ENCODE measurements around the gene C19orf73.
A peak's percentile ranks its signal among the peaks of the same experiment; 100 is the strongest.

C19orf73 gene

DNA sequence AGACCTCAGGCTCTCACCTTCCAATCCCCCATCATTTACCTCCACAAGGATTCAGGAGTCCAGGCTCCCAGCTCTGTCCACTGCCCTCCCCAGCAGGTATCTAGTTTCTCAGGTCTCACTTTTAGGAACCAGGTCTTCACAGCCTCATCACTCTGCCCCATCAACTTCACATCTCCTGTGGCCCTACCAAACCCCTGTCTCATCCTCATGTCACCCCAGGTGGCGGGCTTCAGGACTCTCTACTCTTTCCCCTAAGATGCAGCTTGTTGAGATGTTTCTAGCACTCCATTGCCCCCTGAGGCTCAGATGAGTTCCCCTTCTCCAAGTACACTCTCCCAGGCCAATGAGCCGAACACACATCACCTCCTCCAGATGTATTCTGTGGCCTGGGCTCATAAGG lies 1.9 kb upstream of the C19orf73 start:
- DNase-seq = no peak

GRCh38 chr19:49120325-49120683 lies 1.4 kb upstream of the C19orf73 start:
- no peak for DNase-seq

DNA sequence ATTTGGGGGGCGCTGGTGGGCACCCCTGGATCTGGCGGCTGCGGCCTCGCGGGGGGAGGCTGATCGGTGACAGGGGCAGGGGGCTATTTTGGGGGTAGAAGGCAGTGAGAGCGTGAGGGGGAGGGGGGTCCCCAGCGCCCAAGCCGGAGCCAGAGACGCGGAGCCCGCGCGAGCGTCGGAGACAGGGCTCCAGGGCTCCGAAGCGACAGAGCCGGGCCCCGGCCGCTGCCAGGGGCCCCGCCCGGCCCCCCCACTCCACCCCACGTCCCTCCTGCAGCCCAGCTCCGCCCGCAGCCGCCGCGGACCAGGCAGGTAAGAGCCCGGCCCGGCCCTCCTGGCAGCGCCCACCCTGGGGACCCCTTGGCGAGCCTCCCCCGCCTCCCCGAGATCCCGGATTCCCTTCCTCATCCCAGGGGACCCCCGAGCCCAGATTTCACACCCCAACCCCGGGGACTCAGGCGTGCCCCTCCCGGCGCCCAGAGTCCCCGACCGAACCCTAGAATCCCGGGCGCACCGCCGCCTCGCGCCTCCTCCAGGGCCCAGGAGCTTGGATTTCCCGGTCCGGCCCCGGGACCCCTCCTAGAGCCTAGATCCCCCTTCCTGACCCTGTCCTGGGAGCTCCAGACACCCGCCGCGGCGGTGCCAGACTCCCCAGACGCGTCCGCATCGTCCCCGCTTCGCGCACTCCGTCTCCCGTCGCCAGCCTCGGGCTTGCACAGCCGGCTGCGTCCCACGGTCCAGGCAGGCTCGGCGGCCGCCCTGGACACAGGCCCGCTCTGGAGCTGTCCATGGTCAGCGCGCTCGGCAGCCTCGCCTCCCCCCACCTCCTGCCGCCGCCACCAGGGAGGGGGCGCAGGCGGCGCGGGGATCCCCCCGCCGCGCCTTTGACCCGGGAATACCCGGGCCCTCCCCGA lies 725 bp upstream of the C19orf73 start, which contains the start of gene PPFIA3:
PPFIA3 (plus strand) TSS at position 134 of the 914 bp plus-strand sequence. CDS start 8,330 bp downstream, outside the sequence.
- DNase-seq = peak; percentile 69

- no peak for DNase-seq
Observed at GRCh38 chr19:49117677-49118564, 1.0 kb downstream of the C19orf73 start.

- DNase-seq = no peak
Observed at GRCh38 chr19:49116544-49116943, 2.4 kb downstream of the C19orf73 start.

GRCh38 chr19:49114630-49115363 lies 4.1 kb downstream of the C19orf73 start:
- DNase-seq = peak; percentile 78

GRCh38 chr19:49113762-49114629 lies 4.9 kb downstream of the C19orf73 start, which contains the start of gene LIN7B:
LIN7B (plus strand) TSS chr19:49114370; CDS start chr19:49114405, 35 bp downstream.
- peak; percentile 88 for DNase-seq

GRCh38 chr19:49111218-49111998 lies 7.5 kb downstream of the C19orf73 start:
- no peak for DNase-seq

DNA sequence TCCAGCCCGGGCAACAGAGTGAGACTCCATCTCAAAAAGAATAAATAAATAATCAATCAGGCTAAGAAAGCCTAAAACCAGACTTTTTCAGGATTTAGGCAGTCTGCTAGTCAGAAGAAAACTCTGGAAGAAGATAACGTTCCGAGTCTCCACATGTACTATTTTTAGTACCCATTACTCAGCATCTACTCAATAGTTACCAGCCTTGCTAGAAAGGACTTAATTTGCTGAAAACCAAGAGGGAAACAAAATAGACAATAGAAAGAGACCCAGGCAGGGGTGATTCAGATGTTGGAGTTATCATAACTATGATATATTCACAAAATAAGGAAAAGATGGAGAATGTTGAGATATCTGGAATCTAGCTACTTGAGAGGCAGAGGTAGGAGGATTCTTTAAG lies 8.4 kb downstream of the C19orf73 start:
- DNase-seq = no peak

- DNase-seq = peak; percentile 49
Observed at GRCh38 chr19:49109569-49110233, 9.2 kb downstream of the C19orf73 start.

DNA sequence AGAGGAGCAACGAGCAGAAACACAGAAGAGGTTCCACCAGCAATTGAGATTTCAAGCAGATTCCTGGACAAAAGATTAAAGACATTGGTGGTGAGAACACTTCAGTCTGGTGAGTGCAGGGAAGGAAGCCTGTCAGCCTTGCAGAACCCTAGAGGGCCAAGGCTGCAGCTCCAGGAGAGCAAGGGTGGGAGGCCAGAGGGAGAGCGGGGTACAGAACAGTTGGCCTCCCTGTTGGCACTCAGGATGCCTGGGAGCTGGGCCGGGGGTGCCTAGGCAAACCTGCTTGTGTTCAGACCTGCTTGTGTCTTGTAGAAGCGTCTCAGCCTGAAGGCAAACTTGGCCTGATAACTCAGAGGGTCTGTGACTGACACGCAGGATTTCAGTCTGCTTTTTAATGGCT lies 9.9 kb downstream of the C19orf73 start:
- peak; percentile 56 for DNase-seq

GRCh38 chr19:49107625-49108459 lies 11.1 kb downstream of the C19orf73 start:
- peak; percentile 53 for DNase-seq

DNA sequence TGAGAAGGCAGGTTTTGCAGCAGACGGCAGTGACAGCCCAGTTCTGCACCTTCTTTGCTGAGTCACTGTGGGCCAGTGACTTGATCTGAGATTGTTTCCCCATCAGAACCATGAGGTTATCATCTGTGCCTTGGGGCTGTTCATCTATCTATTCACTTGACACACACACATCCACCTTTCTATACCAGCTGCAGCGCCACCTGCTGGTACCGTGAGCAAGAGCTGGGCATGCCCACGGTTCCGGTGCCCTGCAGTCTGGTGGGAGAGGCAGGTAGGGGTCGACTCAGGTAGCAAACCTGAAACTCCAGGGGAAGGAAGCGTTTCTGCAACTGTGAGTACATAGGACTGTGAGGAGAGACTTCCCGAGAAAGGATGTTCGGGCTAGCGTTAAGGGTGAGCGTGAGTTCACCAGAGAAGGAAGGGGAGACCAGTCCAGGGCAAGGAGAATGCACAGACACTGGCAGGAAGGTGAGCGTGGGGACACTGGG lies 12.3 kb downstream of the C19orf73 start:
- DNase-seq = peak; percentile 87

- DNase-seq = peak; percentile 52
Observed at GRCh38 chr19:49104229-49104864, 14.6 kb downstream of the C19orf73 start.

DNA sequence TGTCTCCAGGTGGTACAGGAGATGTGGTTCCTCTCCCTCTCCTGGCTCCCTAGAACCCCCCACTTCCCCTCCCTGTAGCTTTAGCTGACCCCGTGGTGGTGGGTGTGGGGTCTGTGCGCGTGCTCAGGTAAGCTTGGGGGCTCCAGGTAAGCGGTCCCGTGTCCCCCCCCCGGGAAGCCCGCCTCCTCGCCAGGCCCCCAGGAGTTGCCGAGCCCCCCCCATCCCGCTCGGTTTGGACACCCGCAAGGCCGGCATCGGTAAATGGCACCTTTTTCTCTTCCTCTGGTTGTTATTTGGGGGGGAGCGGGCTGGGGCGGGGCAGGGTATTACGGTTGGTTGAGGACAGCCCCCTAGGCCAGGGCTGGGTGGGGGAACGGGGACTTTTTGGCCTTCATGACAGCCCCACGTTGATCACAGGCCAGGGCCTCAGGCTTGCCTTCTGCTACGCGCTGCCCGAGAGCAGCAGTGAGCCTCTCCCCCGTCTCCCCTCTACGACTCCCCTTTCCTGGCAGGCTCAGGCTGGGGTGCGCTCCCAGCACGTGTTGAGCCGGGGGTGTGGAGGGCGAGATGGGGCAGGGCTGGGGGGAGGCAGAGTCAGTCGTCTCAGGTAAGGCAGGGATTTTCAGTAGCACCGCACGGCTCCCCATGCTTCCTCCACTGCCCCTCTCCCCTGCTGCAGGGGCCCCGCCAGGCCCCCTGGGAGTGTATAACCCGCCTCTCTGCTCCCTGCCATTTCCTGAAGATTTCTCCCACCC lies 15.4 kb downstream of the C19orf73 start:
- peak; percentile 50 for DNase-seq

DNA sequence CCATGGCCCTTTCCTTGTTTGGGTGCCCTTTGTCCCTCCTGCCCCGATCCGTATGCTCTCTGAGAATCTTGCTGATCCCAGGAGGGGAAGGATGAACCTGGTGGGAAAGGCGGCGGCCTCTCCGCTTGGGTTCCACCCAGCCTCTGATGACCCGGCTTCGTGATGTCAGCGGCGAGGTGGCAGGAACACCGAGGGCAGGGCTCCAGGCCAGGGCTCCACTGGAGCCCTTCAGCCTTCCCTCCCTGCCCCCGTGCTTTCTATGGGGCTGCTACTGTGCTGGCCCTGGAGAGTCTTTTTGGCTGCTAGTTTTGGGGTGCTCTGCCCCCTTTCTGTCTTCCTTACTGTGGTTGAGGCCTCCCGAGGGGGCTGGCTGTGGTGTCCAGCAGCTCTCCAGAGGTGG lies 16.6 kb downstream of the C19orf73 start:
- no peak for DNase-seq

DNA sequence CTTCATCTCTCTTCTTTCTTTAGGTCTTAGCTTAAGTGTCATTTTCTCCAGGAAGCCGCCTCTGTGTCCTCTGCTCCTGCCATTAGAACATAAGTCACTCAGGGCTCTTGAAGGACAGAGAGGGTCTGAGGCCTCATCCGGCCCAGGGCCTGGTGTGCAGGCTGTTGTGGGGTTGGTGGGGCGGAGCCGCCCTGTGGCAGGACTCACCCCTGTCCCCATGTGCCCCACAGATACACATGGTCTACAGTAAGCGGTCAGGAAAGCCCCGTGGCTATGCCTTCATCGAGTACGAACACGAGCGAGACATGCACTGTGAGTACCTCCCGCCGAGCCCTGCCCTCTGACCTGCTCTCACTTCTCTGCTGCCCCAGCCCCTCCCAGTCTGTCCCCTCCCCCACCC lies 17.8 kb downstream of the C19orf73 start:
- peak; percentile 52 for DNase-seq

DNA sequence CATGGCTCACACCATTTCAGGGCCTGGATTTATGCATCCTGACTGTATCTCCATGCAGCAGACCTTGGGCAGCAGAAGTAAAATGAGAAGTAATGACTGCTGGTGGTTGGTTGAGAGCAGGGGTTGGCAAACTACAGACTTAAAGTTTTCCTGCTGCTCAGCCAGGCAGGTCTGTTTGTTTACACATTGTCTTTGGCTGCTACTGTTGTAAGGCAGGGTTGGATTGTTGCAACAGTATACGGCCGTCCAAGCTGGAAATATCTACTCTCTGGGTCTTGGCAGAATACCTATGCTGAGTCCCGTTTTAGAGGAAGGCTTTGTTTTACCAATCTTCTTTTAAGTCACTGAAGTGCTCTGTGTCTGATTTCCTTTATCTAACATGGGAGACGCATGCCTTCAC lies 20.1 kb downstream of the C19orf73 start:
- no peak for DNase-seq
